HG03108 (cell line): Measurements from ENCODE around the gene SLC9A9.

Experiments
- ATAC-seq: cut with Tn5 transposase; IDR thresholded peaks from one replicate; pipeline ENCODE4 v1.9.1; 2021; ENCODE audit warnings: moderate library complexity; ENCODE audit not compliant: unreplicated experiment

Gene SLC9A9

DNA sequence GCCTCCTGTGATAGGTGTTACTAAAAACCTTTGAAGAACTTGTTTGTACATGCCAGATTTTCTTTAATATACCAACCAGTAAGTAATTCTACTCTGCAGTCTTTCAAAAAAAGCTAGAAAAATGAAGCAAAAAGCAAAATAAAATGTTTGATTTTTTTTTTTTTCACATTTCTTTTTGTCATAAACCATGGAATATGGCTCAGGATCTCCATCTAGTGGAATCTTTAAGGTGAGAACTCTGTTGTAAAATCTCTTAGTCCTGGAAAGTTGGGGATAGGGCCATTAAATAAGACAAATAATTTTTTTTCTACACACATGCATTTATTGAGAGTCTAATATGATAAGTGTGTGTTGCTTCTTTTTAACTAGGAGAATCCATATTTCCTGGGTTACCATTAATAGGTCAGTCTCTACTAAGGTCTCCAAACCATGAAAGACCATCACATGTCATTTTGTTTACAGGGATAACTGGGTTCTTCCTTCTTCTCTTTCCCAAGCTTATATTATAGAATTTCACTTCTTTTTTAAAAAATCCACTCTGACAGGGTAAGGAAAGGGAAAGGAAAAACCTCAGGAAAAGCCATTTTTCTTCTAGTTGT is 84.6 kb downstream of the SLC9A9 start:
- no peak for ATAC-seq

DNA sequence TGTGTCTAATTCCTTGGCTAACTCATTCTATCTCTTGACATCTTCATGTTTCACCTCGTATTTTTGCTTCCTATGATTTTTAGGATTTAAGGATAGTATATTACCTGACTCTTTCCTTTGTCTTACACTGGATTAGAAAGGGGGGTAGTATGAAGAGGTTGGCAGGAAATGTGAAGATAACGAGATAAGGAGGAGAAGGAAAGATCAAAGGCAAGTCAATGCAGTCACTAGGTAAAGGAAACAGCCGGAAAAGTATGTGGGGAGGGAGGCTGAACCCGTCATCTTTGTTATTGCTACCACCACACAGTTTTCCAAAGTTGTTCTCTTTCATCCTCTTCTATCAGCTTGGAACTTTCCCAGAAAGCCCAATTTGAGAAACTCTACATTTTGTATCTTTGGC is 90.6 kb downstream of the SLC9A9 start:
- no peak for ATAC-seq

DNA sequence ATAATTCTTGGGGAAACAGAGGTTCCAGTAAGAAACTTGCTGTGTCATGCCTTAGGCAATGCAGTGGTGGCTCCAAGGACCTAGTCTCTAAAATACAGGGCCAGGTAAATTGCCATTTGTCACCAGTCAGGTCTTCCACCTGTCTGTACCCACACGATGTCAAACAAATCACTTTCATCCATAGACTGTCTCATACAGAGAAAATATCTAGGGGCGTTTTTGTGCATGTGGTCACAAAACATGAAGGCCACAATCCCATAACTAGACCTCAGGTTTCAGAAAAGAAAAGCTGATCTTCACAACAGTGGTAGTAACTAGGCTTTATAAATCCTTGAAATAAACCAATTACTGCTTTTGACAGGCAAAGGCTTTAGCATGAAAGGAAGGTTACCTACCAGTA is 92.3 kb downstream of the SLC9A9 start:
- ATAC-seq: no peak

DNA sequence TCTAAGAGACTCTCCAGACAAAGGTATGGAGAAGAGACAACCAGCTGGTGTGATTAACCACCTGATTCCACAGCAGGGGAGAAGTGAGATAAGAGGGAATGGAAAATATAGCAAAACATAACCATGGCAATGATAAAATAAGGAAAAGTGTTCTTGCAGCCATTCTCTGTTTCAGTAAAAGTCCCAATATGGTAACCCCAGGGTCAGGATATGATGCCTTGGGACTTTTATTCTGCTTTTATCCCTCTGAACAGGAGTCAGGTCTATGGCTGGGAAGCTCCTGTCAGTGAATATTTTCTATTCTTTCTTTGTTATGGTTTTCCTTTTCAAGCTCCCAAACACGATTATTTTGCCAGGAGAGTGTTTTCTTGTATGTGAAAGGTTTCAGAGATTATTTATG is 94.2 kb downstream of the SLC9A9 start:
- no peak for ATAC-seq

DNA sequence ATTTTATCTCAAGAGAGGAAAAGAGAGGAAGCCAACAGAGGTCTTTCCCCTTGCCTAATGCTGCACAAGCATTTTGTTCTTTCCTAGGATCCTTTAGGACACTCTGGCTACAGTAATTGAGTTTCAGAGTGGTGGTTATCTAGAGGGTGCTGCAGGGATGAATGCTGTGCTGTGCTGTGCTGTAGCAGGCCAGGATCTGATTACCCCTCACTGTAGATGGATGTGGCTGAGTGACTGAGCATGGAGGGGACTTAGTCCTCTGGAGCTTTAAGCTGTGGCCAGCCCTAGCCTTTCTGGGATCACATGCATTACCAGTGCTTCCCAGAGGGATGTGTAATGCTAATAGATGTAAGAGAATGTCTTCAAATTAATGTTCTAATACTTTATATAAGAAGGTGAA is 94.8 kb downstream of the SLC9A9 start:
- no peak for ATAC-seq

DNA sequence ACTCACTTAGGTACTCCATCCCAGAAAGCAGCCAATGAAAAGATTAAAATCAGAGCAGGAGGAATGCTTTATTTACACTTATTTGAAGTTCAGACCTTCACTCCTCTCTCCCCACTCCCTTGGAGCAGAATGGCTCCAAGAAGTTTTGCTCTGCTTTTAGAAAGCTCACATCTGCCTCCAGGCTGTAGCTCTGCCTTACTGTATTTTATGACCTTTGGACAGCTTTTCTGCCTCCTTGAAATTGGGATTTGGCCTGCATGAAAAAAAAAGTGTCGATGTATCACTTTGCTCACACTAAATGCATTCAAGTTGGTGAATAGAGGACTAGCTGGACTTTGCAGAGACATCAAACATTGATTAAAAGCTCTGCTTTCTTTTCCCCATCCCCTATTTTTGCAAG is 95.3 kb downstream of the SLC9A9 start:
- ATAC-seq: no peak

DNA sequence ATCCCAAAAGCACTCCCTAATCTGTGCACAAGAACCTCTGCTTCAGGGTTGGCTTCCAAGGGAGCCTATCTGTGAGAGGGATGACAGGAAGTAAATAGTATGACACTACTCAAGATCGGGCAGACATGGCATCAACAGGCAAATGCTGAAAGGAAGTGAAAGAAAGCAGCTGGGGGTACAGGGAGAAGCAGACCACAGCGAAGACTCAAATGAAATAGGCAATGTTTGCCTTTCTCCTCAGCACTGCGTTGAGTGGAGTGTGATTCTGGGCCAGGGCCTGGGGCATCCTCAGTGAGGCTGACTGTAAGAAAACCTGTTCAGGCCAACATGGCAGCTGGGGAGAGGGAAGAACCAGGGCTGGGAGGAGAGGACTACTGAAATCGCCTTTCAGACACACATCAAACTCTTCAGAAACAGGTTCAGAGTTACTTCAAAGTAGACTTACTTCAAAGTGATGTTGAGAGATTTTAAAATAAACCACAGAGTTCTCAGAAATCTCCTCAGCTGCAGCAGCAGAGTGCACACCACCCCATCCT is 96.6 kb downstream of the SLC9A9 start:
- no peak for ATAC-seq

DNA sequence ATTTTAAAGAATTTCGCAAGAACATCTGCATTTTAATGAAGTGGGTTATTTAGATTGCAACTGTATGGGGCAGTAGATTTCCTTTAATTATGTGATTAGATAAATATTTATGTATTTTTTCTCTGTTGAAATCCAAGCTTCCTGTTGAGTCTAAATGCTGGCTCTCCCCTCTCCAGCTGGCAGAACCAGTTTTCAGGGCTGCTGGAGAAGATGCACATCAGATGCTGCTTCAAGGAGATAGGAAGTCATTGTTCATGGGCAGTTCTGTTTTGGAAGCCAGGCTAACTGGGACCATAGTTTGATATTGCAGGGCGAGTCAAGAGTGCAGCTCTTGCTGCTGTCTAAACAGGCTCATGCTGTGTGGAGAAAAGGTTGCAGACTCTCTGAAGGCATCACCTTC is 97.4 kb downstream of the SLC9A9 start:
- no peak for ATAC-seq

DNA sequence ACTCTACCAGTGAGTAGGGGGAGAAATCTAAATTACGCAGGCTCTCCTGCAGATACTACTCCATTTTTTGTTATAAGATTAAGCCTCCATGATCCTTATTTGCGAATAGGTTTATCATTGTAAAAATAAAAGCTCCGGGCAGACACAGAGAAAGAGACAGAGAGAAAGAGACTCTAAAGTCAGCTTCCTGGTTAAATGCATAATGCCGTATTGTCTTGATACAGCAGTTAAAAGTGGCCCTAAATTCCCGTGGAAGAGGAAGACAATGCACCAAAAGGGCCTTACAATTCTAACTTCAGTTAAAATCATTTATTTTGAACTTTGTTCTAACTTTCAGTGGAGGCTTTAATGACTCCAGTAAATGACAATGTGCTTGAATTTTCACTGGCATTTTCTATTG is 98.3 kb downstream of the SLC9A9 start:
- no peak for ATAC-seq

DNA sequence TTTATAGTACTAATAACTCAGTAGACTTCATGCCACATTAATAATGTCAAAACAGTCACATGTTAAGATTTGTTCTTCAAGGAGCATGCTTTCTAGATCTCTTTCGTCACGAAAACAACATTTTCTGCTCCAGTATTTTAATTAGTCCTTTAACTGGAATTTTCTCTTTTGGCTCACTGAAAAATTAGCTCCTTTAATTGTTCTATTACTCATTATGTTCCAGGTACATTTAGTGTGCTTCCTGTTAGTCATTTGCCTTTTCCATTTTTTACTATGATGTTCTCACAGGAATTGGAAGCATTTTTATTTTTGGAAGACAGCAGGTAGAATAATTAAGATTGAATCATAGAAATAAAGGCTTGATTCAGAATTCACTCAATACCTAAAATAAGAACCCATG is 111.2 kb downstream of the SLC9A9 start:
- ATAC-seq: no peak

DNA sequence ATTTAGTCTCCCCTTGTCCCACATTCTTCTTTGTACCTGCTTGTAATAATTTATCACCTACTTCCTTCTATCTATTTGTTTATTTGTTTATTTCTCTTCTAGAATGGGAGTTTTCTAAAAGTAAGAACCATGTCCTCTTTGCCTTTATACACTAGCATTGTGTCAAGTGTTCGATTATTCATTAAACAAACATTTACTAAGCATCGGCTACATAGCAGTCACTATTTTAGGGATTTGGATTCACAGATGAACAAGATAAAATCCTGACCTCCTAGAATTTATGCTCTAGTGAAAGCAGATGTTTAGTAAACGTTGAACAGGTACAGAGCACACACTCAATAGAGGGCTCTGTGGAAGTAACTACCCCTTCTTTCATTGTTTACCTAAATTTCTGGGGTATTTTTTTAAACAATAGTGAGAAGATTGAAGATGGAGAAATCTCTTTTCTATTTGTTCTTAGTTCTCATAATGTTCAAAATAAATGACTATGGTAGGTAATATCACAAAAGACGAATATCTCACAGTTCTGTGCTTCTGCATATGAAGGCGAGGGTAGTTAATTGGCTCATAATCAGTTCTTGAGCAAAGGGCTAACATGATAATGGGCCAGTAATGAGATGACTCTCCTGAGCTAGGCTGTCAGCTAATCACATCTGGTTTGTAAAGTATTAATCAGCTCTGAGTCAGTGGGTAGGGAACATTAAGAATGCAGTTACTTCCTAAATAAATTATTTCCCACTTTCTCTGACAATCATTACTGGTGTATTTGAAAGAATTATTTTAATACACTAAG is 111.9 kb downstream of the SLC9A9 start:
- ATAC-seq: no peak

DNA sequence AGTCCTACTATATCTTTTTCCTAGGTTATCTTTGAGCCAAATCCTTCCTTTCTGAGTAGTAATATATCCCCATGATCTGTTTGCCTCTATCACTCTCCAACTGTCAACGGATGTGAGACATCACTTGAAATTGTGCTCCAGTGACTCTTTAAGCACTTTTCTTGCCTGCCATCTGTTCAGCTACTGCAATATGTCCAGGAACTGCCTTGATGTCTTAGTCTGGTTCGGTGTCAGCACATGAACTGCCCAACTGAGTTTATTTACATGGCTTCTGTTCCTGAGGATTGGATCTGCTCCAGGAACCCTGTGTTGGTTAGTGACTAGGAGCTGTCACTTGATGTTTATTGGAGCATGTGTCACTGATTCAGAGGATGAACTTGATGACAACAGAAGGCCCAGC is 116.5 kb downstream of the SLC9A9 start:
- no peak for ATAC-seq

DNA sequence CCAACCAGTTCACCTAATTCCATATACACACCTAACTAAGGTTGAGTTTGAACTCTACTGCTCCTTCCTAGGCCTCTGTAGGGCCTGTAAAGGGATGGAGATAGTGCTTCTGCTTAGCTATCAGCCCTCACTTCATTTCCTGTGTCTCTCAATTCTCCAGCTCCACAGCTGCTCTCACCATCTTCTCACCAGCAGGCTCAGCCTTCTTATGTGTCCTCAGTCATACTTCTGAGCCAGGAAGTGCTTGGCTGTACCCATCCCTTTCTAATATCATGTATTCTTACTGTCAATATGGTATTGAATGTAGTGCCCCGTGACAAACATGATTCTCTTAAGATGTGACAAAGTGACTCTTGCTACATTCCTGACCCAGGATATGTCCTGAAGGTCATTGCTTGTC is 116.9 kb downstream of the SLC9A9 start:
- no peak for ATAC-seq

DNA sequence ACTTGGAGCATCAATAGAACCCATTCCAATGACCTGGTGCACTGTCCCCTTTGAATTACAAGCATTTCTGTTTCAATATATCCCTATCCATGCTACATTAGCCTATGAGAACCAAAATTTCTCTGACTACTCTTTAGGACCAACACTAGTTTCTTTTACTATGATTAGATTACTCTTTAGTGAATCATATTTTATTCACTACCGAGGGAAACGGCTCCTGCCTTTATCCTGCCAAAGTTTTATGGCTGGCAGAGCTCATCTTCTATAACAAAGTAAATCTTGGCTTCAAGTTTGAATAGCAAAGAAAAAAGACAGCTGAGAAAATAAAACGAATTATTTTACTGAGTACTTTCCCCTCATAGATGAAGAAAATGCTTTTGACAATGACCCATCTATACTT is 120.9 kb downstream of the SLC9A9 start:
- ATAC-seq: no peak

DNA sequence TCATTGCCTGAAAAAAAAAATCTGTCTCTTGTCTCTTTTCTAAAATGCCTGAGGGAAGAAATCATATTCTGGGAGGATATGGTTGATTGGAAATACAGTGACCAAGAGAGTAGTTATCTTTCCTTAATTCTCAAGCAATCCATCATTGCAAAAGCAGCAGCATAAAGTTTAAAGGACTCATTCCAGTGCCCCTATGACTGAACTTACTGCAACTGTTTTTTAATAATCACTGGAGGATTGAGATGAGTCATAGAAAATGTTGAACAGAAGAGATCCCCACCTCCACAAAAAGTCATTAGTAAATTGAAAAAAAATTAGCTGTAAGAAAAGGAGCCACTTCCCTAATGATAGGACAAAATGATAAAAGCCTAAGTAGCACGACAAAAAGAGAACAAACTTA is 121.5 kb downstream of the SLC9A9 start:
- ATAC-seq: no peak

DNA sequence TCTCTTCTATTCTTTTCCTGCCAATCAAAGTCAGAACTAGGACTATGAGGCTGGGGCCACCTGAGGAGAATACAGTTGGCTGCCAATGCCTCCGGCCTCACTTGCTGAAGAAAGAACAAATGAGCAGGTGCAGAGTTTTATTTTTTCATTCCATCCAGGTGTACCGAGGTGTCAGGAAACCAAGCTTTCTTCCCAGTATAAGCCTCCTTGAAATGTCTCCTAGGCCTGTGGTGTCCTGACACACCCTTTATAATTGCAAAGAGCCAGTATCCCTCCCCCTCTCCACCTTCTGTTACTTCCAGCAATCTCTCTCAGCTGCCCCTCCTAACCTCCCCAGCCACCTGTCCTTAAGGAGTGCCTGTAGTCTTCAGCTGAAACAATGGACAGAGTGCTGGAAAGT is 127.9 kb downstream of the SLC9A9 start:
- no peak for ATAC-seq

DNA sequence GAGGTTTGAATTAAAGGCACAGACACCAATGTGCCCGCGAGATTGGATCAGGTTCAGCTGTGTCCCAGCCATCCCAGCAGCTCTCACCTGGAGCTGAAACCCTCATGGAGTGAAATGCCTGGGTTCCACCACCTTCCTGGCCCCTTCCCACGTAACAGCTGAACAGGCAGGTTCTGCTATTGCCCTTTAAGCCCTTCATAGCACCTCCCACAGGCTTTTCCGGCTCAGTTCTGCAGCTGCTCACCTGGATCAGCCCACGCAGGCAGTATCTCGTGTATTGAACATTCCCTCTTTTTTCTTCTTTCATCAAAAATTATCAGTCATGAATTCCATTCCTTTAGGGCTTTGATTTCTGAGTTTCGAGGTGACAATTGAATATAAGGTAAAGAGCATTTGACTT is 129.8 kb downstream of the SLC9A9 start:
- no peak for ATAC-seq

DNA sequence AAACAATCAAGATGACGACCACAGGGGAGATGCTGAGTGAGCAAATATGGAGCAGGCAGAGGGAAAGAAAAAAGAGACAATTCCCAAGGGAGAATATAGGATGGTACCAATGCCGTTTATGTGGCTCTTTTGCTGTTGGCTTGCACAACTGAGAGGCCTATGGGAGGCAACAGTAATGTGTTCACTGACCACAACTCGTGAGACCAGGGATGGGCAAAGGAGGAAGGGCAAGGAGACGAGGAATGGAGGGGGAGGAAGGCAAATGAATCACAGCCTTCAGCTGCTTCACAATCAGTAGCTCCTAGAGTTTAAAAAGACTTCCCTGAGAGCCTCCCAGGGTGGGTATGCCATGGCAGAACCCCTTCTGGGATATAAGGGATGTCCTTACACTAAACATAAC is 131.5 kb downstream of the SLC9A9 start:
- no peak for ATAC-seq

DNA sequence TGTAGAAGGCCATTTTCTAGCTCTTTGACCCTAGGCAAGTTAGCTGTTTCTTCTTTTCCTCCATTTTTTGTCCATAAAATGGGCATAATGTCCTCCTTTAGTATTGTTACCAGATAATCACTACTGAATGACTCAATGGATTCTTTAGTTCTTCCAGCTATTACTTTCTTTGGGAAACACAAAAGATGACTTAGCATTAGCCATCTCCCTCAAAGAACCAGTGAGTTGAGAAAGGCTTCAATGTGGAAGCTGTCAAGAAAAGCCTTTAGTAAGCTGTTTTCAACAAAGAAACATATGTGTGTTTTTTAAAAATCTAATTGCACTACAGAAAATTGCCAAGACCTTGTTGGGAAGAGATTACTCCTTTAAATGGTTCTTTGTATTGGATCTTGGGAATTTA is 135.7 kb downstream of the SLC9A9 start:
- no peak for ATAC-seq

DNA sequence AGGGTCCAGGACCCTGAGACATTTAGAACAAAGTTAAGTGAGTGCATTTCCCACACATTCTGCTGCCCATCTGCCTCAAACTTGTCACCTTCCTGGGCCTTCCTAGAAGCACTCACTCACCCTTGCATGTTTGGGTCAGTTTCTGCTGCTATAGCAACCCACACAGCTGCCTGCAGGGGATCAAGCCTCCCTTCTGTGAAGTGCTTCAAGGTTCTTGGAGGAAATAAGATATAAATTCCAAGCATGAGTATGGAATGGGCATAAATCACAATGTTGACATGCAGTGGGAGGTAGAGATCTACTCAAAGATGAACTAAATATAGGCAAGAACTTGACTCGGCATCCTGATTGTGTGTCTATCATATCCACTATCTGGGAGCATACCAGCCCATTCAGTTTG is 140.4 kb downstream of the SLC9A9 start:
- ATAC-seq: no peak

DNA sequence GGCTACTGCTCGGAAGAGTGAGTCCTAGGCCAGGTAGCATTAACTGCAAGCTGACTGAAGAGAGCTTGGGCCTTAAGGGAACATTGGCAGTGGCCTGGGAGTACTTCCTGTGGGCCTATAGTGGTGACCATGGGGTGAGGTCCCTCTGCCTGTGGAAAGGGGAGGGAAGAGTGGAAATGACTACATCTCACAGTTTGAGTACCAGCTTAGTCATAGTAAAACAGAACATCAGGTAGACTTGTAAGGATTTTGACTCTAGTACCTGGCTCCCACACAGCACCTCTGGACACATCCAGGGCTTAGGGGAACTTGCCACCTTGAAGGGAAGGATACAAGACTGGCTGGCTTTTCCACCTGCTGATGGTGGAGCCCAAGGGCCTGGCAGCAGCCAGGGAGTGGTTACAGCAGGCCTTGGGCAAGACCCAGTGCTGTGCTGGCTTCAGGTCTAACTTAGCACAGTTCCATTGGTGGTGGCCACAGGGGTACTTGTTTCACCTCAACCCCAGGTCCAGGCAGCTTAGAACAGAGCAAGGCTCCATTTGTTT is 147.8 kb downstream of the SLC9A9 start:
- ATAC-seq: no peak

DNA sequence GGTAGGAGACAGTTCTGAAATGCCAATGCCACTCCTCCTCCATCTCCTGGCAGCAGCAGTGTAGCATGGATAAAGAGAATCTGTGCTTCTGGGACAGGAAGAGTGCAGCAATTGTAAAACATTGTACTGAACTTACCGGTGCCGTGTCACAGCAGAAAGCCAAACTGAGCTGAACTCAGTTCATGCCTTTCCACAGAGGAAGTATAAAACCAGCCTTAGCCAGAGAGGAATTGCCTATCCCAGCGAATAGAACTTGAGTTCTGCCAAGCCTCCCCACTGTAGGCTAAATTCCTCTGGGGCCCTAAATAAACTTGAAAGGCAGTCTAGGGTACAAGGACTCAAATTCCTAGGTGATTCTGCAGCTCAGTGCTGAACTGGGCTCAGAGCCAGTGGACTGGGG is 148.8 kb downstream of the SLC9A9 start:
- no peak for ATAC-seq
